Fibroblast of gingiva (primary cell): ENCODE data around the gene TAPT1.
A peak's percentile ranks its signal among the peaks of the same experiment; 100 is the strongest.
"Not testable (repeated sequence)": the region's sequence is repeated elsewhere in the genome, so short reads cannot be mapped to it uniquely, and the experiment has no call there.

Experiments
- DNase-seq: peaks from one replicate; pipeline ENCODE4 v3.0.0-alpha.2; 2011; ENCODE audit warnings: low read depth

The TAPT1 gene

DNA sequence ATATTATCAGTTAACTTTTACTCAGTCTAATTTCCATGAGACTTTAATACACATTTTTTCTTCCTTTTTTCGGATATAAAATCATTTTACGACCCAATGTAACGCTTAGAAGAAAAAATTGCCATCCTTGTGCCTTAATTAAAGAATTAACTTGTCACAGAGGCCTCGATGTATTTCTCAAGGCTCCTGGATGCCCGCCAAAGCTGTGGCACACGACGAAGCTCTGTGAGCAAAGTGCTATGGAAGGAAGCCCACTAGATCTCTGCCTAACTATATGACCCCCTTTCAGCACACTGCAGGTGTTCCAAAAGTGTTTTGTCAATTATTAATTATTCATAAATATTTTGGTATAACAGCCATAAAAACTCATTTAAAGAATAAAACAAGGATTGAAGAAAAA lies 54.4 kb downstream of the TAPT1 start:
- no peak for DNase-seq

DNA sequence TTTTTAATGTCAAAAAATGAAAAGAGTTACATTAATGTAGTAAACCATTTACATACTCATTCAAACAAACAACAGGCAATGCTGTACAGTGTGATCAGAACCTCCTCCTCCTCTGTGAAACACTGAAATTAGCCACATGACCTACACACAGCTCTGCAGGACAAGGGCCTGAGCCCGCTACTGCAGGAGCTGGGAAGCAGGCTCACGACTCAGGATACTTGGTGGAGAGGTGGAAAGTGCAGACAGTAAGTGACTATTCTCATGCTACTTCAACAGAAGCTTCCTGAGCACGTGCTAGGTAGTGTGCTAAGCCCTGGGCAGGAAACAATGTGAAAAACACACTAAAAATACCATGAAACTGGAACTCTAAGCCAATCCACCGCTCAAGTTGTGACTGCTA lies 56.8 kb downstream of the TAPT1 start:
- DNase-seq = no peak

DNA sequence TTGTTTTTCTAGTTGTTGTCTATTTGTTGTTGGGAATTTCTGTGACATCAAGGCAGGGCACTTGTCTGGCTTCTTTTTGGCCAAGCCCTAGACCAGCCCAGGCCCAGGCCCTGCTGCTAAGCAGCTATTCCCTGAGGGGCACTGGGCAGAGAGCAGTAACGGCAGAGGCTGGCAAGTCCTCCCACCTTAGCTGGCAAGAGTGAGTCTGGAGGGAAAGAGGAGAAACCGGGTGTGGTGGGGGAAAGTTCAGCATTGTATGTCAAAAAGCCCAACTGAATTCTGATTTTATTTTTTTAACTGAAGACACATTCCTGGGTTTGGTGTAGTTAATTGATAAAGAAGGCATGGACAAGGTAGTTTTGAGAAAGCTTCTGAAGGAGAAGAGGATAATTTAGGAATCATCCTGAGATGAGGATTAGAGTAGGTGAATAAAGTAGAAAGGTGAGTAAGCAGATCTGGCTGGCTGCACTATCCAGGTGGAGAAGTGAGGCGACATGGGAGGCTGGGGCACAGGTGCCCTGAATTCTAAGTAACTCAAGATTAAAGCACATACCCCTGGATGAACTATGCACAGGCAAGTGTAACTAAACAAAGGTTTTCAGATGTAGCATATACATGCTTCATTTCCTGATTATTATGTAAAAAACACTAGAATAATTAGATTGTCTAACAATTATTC lies 57.4 kb downstream of the TAPT1 start:
- no peak for DNase-seq

DNA sequence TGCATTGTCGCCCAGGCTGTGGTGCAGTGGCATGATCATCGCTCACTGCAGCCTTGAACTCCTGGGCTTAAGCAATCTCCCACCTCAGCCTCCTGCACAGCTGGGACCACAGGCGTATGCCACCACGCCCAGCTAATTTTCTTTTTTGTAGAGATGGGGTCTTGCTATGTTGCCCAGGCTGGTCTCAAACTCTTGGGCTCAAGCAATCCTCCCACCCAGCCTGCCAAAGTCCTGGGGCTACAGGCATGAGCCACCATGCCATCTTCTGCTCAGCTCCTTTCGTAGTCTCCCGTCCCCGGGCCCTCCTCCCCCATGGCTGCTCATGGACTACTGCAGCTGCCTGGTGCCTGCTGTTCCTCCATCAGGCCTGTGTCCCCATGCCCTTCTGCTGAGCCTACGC lies 58.1 kb downstream of the TAPT1 start:
- no peak for DNase-seq

DNA sequence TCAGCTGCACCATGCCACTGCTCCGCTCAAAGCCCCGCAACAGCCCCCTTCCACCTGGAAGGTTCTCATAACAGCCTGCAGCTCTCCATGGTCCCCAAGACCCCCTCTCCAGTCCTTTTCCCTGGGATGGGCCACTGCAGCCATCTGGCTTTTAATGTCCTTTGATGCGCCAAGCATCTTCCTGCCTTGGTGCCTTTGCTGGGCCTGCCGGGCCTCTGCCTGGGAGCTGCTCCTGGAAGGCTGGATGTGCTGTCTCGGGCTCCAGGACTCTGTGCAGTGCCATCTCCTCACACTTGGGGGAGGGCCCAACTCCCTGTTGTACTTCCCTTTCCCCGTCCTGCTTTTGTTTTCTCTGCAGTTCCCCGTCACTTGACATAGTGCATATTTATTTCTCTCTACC lies 60.3 kb downstream of the TAPT1 start:
- DNase-seq = no peak

DNA sequence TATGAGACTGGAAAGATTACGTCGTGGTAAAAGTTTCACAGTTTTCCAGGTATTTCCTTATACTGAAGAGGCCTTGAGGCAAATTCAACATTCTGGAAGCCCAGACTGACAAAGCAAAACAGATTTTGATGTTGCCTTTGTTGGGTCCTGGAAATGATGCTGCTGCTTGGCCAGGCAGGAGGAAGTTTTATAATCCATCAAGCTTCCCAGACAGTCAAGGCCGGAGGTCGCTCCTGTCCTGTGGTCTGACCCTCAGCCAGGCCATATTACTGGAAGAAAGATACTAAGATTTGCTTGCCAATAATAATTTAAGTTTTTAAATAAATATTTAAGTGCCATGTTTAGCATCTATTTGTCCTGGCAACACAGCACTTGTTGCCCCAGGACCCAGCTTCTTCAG lies 63.4 kb downstream of the TAPT1 start:
- no peak for DNase-seq

DNA sequence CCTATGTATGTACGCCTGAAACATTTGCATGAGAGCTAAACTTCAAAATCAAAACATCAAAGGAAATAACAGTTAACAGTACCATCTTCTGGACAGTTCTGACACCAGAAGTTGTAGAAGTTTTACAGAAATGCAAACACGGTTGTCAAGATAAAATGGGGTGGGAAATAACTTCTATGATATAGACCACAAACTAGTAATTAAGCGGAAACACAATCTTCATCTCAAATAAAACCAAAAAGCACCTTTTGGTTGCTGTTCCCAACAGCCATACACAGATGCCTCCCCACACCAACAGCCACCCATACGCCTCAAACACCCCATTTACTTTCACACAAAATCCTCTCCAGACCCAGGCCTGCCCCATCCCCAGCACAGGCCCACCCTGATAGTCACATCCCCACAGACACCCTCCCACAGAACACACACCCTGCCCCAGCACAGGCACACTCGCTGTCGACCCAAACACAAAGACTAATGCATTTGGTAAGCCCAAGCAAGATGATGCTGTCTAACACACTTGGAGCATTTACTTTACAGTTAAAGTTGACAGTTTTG lies 64.3 kb downstream of the TAPT1 start:
- DNase-seq = no peak

DNA sequence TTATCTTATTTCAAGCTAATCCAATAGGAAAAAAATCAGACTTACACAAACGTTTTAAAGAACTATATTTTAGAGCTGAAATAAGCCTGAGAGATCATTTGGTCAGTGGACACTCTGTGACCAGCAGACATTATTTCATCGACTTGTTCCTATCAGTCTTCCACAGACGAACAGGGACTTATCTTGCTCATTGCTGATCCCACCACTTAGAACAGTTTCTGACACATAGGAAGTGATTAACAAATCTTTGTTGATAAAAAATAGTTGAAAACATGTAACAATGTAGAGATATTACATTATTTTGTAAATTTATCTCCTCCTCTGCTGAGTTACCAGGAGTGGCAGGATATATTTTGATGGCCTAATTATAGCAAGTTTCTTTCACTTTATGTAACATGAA lies 65.8 kb downstream of the TAPT1 start:
- DNase-seq = no peak

DNA sequence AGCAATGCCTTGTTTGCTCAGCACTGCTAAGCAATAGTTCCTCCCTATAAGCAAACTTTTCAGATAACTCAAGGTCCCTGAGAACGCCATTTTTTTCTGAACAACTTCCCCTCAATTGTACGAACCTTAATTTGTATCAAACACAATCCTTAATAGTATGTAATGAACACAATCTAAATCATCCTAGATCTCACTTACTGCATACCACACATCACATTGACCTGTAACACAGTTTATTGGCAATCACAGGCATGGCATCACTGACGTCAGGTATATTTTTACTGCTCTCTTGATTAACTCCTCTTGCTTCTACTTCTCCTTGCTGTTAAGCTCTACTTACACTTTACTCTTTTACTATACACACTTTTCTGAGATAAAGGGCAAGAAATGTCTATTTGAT lies 67.0 kb downstream of the TAPT1 start:
- no peak for DNase-seq

DNA sequence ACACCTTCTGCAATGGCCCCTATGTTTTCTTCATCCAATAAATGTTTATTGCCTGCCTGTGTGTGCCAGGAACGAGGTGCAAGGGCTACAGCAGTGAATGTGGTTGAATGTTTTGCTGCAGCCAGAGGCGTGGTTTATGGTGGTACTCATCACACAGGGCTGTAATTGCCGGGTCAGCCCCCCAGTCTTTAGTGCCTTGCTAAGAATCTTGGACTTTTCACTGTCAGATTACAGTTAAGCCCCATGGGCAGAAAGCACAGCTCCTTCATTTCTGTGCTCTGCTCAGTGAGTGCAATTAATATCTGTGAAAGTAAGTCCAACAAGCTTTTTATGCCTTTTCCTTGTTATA lies 67.8 kb downstream of the TAPT1 start:
- no peak for DNase-seq

DNA sequence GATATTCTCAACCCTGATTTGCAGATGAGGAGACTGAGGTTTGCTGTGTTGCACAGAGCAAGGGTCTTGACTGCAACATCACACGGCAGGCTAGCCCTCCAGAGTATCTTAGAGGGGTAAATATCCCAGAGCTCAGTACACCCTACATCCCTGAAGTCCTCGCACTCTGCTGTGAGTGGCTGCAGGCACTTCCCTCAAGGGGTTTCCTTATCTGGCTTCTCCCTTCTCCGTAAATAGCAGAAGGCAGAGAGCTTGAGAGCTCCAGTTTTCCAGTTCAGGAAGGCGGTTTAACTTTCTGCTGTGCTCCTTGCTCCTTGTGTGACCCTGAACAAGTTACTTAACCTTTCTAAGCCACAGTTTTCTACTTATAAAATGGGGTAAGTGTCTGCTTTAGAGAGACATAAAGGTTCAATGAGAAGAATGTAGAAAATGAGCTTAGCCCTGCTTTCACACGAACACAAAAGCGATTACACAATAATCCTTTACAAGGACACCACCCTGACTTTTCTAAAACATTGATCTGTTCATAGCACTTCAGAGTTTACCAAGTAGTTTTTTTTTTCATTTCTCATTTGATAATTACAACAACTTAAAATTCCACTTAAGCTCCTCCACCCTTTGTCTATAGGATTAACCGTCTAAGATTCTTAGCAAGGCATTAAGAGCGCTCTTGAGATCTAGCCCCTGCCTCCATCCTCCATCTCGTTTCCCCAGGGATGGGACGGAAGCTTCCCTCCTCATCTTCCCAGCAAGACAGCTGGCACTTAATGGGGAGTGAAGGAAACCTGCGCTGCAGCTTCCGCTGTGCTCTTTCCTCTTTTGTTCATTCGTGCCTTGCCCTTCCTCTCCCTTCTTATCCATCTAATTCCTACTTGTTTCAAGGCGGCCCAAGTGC lies 68.4 kb downstream of the TAPT1 start:
- DNase-seq = no peak

DNA sequence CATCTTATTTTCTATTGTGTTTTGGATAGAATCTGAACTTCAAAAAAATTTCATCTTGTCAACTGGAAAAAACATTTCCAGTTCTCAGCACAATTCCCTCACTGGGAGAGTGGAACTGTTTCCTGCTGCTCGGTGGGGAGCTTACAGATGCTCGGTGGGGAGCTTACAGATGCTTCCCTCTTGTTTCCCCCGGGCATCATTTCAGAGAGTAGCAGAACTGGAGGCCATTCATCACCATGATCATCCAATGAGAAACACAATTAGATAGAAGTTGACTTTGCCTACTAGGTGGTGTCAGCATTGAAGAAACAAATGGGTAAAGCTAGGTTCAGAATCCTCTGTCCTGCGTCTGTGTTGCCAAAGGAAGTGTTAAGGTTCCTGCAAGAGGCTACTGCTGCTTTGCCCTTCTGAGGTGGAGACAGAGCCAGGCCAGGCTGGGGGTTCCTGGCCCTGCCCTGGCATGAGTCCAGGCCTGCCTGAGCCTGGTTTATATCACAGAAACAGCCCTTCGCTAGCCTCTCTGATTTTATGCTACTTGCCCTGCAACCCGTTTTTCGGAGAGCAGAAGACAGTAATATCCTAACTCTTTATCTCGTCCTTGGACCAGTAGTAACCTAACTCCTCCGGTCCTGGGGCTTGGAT lies 70.6 kb downstream of the TAPT1 start:
- DNase-seq = no peak

DNA sequence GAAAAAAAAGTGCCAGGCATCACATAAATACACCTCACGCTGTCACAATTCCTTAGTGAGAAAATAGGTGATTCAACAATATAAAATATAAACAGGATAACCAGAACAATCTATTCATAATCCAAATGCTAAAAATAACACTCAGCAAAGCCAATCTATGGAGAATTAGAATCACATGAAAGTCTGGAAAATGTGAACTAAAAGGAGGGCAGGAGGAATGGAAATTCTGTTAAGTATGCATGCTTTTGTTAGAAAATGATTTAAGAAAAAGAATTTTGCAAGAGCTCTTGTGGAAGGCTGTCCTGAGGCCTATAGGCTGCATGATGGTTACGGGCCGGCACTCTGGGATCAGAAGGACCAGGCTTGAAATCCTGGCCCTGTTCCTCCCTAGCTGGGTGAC lies 71.8 kb downstream of the TAPT1 start:
- no peak for DNase-seq

DNA sequence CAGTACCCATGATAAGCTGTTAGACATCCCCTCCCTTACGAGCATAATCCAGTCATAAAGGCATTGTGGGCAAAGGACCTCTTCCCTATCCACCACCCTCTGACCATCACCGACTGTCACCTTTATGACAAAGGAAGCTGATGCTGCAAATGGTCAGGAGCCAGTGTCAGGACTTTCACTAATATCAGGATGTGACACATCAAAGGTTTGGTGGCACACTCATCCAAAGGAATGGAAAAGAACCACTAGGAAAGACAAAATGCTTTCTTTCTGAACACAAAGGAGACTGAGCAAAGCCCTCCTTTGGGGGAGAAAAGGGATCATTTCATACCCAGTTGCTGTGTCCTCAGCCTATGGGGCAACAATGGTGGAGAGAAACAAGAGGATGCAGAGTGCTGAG lies 75.6 kb downstream of the TAPT1 start:
- DNase-seq = no peak

DNA sequence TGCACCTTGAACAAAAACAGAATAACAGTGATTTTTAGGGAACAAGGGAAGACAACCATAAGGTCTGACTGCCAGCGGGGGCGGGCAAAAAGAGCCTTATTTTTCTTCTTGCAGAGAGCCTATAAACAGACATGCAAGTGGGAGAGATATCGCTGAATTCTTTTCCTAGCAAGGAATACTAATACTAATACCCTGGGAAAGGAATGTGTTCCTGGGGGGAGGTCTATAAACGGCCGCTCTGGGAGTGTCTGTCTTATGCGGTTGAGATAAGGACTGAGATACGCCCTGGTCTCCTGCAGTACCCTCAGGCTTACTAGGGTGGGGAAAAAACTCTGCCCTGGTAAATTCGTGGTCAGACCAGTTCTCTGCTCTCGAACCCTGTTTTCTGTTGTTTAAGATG lies 81.4 kb downstream of the TAPT1 start:
- DNase-seq = not testable (repeated sequence)

DNA sequence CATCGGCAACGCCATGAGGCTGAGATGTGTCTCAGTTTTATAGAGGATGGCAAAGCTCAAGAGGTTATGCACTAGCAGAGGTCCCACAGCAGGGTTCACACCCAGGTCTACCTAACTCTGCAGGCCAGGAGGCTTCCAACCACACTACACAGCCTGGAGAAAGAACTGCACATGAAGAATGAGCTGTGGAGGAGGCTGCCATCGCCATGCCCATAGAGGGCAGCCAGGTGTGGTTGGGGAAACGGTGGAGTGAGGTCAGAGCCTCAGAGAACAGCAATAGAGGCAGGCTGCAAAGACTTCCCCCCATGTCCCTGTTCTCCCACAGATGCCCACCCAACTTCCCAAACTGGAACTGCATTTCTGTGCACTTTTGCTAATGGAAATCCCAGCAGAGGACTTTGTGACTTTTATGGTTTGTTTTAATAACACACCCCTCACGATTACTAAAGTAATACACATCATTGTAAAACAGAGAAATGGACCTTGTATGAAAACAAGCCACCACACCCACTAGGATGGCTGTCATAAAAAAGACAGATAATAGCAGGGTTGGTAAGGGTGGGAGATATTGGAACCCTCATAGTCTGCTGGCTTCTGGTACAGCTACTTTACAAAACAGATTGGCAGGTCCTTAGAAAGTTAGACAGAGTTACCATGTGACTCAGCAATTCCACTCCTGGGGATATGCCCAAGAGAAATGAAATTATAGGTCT lies 83.5 kb downstream of the TAPT1 start:
- no peak for DNase-seq

DNA sequence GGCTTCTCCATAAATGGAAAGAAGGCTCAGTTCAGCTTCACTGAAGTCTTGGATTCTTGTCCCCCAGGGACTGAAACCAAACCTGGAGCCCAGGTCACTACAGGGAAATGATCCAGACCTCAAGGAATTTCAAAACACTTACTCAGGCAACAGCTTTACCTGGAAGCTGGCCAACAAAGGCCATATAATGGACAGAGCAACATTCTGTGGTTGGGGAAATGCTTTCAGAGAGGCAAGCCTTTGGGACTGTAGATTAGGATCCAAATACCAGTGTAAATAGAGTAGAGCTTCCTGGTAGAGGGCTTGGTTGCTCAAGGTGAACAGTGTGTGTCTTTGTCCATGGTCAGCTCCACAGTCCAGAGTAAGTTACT lies 85.4 kb downstream of the TAPT1 start:
- peak; percentile 82 for DNase-seq

DNA sequence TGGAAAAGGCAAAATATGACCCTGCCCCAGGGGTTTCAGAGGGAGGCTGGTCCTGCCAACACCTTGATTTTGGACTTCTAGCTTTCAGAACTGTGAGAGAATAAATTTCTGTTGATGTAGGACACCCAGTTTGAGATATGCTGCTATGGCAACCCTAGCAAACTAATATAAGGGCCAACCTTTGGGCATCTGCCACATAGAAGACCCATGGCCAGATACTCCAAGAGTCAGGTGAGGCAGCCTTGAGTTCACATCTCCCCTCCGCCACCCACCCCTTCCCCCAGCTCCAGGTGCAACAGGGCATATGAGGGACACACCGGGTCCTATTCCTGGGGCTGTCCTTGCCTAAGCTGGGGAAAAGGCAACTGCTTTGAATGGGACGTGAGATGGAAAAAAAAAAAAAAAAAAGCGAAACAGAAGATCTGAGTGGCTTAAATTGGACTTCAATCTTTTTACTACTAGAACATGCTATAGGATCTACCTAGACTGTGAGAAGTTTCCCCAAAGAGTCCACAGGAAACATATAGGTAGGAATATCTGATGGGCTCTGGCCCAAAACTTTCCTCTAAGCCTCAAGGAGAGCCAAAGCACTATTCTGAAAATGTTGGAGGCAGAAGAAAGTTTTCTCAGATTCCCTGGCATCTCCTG lies 85.9 kb downstream of the TAPT1 start:
- no peak for DNase-seq

DNA sequence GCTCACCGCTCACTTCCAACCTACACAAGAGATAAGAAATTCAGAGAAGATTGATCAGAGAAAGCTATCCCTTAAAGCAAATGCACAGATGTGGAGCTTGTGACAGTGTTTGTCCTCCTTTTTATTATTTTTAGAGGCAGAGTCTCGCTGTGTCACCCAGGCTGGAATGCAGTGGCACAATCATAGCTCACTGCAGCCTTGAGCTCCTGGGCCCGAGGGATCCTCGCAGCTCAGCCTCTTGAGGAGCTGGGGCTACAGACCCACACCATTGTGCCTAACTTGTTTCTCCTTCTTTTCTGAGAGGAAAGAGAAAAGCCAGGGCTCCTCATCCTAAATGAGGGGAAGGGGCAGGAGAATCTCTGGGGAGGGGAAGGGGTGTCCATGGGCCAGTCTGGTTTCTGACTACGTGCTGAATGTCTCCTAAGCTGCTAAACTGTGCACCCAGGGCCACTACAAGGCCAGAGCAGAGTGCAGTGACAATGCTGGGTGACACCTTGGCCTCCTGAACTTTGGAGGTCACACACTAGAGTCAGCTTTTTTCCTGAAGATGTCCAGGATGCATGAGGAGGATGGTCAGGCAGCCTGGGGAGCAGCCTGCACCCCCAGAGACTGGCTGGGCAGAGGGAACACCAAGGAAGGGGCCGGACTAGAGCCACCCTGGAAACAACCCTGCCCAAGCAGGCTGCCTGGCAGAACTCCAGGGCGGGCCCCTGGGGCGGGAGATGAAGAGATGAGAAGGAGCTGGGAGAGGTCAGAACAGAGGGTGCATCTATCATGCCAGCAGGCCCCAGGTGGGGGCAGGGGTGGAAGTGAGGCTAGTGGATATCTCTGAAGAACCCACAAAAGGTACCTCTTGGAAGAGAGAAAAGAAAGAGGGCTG lies 87.0 kb downstream of the TAPT1 start:
- no peak for DNase-seq

DNA sequence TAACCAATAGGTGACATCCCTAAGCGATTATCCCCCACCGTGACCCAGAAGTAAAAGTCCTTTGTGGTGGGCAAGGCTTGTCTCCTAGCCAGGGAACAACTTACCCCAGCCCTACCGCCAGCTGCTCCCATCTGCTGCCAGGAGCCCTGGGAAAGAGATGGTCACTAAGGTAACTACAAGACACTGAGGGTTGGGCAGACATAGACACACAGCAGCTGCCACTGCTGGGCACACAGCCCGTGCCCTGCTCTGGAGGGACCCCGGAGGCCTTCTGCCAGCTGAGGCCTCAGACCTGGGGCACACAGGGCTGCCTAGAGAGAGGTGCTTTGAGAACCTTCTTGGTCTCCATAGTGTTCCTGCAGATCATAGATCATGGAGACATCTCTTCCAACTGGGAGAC lies 89.4 kb downstream of the TAPT1 start:
- no peak for DNase-seq

DNA sequence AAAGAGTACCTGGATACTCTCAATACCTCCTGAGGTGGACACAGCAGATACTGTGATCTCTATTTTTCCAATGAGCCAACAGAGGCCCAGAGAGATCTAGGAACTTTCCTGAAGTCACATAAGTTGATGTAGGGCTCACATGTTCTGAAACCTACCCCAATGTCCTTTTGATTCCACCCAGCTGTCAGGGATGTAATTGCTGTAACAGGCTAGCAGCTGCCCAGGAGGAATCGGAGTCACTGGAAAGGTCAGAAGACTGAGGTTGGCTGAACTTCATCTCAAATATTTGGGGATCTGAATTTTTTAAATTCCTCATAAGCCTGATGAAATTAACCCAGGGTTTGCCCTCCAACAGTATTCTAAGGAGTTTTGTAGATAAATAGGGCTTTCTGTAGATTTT lies 90.0 kb downstream of the TAPT1 start:
- DNase-seq = no peak
